HEK293 (cell line): ENCODE data around the gene SELENOW.

Source experiments
- CTCF ChIP-seq: fragments of 450-650 bp; formaldehyde crosslinking; IDR thresholded peaks from 2 replicates; pipeline ENCODE4 v1.5.1; 2016; ENCODE audit warnings: missing biosample characterization, missing genetic modification characterization
- ZNF558 ChIP-seq: fragments of 450-650 bp; formaldehyde crosslinking; IDR thresholded peaks from 2 replicates; pipeline ENCODE4 v1.5.1; 2016; ENCODE audit warnings: missing biosample characterization, missing genetic modification characterization
- ZNF629 ChIP-seq: fragments of 450-650 bp; formaldehyde crosslinking; IDR thresholded peaks from 2 replicates; pipeline ENCODE4 v1.5.1; 2017; ENCODE audit warnings: missing biosample characterization, missing genetic modification characterization

- no peak for TF ChIP-seq CTCF (tag by site-specific recombination)
- no peak for TF ChIP-seq ZNF558 (tag by site-specific recombination)
- no peak for TF ChIP-seq ZNF629 (tag by site-specific recombination)
Measured at GRCh38 chr19:47749326-47749725, 29.2 kb upstream of the SELENOW start.
